Measurements from ENCODE around the gene PARP15. TPM values are rescaled to one million over a fixed set of nuclear protein-coding genes. Genes with fewer than 3 reads are reported as not detected.

The PARP15 gene
- total and polyA plus RNA-seq, 4 donors, result 0.13 to 7.3 (median 1.3) TPM

GRCh38 chr3:122580470-122580869 is 3.0 kb downstream of the PARP15 start:
- Histone ChIP-seq H3K9me3 (ENCODE audit: control insufficient read depth, low read length) (peaks cover 5% of the 10 kb centered on the region), H3K4me3 (ENCODE audit: low read length in 2 of 2) (no peak overlapping the region), H3K36me3 (ENCODE audit: control insufficient read depth in 1 of 2, insufficient read depth in 2 of 2, low read length in 1 of 2) (no peaks in the 10 kb centered on the region), H3K27me3 (ENCODE audit: control insufficient read depth in 1 of 2, insufficient read depth in 2 of 2, low read length in 1 of 2) (no peaks in the 10 kb centered on the region), H3K4me1 (ENCODE audit: control insufficient read depth in 1 of 2, insufficient read depth in 2 of 2, low read length in 2 of 2) (no peaks in the 10 kb centered on the region), H3K27ac (ENCODE audit: low read depth in 1 of 2, low read length in 2 of 2) (no peak overlapping the region)
- DNase-seq, result no peak
- no peak for ATAC-seq (ENCODE audit: low FRiP score)
- 69 to 86% methylated on average over 3 of the region's 3 CpGs for whole genome bisulfite sequencing, 2 donors
- intact Hi-C loops (cut with DNase I), result no loop called here

- intact Hi-C loops (cut with DNase I), result no loop called here
- no peaks in the 10 kb centered on the region for H3K27me3 ChIP-seq (ENCODE audit: control insufficient read depth in 1 of 2, insufficient read depth in 2 of 2, low read length in 1 of 2)
- H3K4me1 ChIP-seq (ENCODE audit: control insufficient read depth in 1 of 2, insufficient read depth in 2 of 2, low read length in 2 of 2), result no peaks in the 10 kb centered on the region
- 93 to 97% methylated on average over 2 of the region's 2 CpGs for WGBS, 2 donors
- ATAC-seq (ENCODE audit: low FRiP score), result no peak
- H3K9me3 ChIP-seq (ENCODE audit: control insufficient read depth, low read length), result peaks cover 5% of the 10 kb centered on the region
- H3K27ac ChIP-seq (ENCODE audit: low read depth in 1 of 2, low read length in 2 of 2), result no peak overlapping the region
- H3K4me3 ChIP-seq (ENCODE audit: low read length in 2 of 2), result no peak overlapping the region
- no peaks in the 10 kb centered on the region for H3K36me3 ChIP-seq (ENCODE audit: control insufficient read depth in 1 of 2, insufficient read depth in 2 of 2, low read length in 1 of 2)
- DNase-seq, result no peak
These were observed 4.2 kb downstream of the PARP15 start for GRCh38 chr3:122581622-122582021.

GRCh38 chr3:122582390-122582789 is 4.9 kb downstream of the PARP15 start:
- WGBS, 2 donors, result 85 to 95% methylated on average over 1 of the region's 1 CpG
- no peak for ATAC-seq (ENCODE audit: low FRiP score)
- H3K4me3 ChIP-seq (ENCODE audit: low read length in 2 of 2), result no peak overlapping the region
- H3K36me3 ChIP-seq (ENCODE audit: control insufficient read depth in 1 of 2, insufficient read depth in 2 of 2, low read length in 1 of 2), result no peaks in the 10 kb centered on the region
- intact Hi-C loops (cut with DNase I), result no loop called here
- DNase-seq, result no peak
- no peaks in the 10 kb centered on the region for H3K4me1 ChIP-seq (ENCODE audit: control insufficient read depth in 1 of 2, insufficient read depth in 2 of 2, low read length in 2 of 2)
- H3K27me3 ChIP-seq (ENCODE audit: control insufficient read depth in 1 of 2, insufficient read depth in 2 of 2, low read length in 1 of 2), result no peaks in the 10 kb centered on the region
- no peak overlapping the region for H3K27ac ChIP-seq (ENCODE audit: low read depth in 1 of 2, low read length in 2 of 2)
- peaks cover 5% of the 10 kb centered on the region for H3K9me3 ChIP-seq (ENCODE audit: control insufficient read depth, low read length)

- Histone ChIP-seq H3K27me3 (ENCODE audit: control insufficient read depth in 1 of 2, insufficient read depth in 2 of 2, low read length in 1 of 2) (no peaks in the 10 kb centered on the region), H3K27ac (ENCODE audit: low read depth in 1 of 2, low read length in 2 of 2) (no peak overlapping the region), H3K36me3 (ENCODE audit: control insufficient read depth in 1 of 2, insufficient read depth in 2 of 2, low read length in 1 of 2) (no peaks in the 10 kb centered on the region), H3K4me1 (ENCODE audit: control insufficient read depth in 1 of 2, insufficient read depth in 2 of 2, low read length in 2 of 2) (no peaks in the 10 kb centered on the region), H3K4me3 (ENCODE audit: low read length in 2 of 2) (no peak overlapping the region), H3K9me3 (ENCODE audit: control insufficient read depth, low read length) (peaks cover 5% of the 10 kb centered on the region)
- WGBS, 2 donors, result 47 to 65% methylated on average over 1 of the region's 1 CpG
- ATAC-seq (ENCODE audit: low FRiP score) (no peak), DNase-seq (no peak)
- intact Hi-C loops (cut with DNase I), result no loop called here
These were observed 8.6 kb downstream of the PARP15 start for GRCh38 chr3:122586098-122586497.

GRCh38 chr3:122586773-122587485 is 9.5 kb downstream of the PARP15 start:
- intact Hi-C loops (cut with DNase I), result no loop called here

GRCh38 chr3:122587572-122587971 is 10.1 kb downstream of the PARP15 start:
- H3K9me3 ChIP-seq (ENCODE audit: control insufficient read depth, low read length), result peaks cover 3% of the 10 kb centered on the region
- no peaks in the 10 kb centered on the region for H3K36me3 ChIP-seq (ENCODE audit: control insufficient read depth in 1 of 2, insufficient read depth in 2 of 2, low read length in 1 of 2)
- intact Hi-C loops (cut with DNase I), result no loop called here
- DNase-seq (no peak), ATAC-seq (ENCODE audit: low FRiP score) (no peak)
- WGBS, 2 donors, result 27 to 50% methylated on average over 2 of the region's 2 CpGs
- H3K27me3 ChIP-seq (ENCODE audit: control insufficient read depth in 1 of 2, insufficient read depth in 2 of 2, low read length in 1 of 2), result no peaks in the 10 kb centered on the region
- H3K4me3 ChIP-seq (ENCODE audit: low read length in 2 of 2), result no peak overlapping the region
- H3K4me1 ChIP-seq (ENCODE audit: control insufficient read depth in 1 of 2, insufficient read depth in 2 of 2, low read length in 2 of 2), result no peaks in the 10 kb centered on the region
- H3K27ac ChIP-seq (ENCODE audit: low read depth in 1 of 2, low read length in 2 of 2), result no peak overlapping the region

More at GRCh38 chr3:122586773-122587485, 9.5 kb downstream of the PARP15 start:
- Histone ChIP-seq H3K27me3 (ENCODE audit: control insufficient read depth in 1 of 2, insufficient read depth in 2 of 2, low read length in 1 of 2) (no peaks in the 10 kb centered on the region), H3K9me3 (ENCODE audit: control insufficient read depth, low read length) (peaks cover 5% of the 10 kb centered on the region), H3K27ac (ENCODE audit: low read depth in 1 of 2, low read length in 2 of 2) (no peak overlapping the region), H3K4me1 (ENCODE audit: control insufficient read depth in 1 of 2, insufficient read depth in 2 of 2, low read length in 2 of 2) (no peaks in the 10 kb centered on the region), H3K4me3 (ENCODE audit: low read length in 2 of 2) (no peak overlapping the region), H3K36me3 (ENCODE audit: control insufficient read depth in 1 of 2, insufficient read depth in 2 of 2, low read length in 1 of 2) (no peaks in the 10 kb centered on the region)
- no peak for ATAC-seq (ENCODE audit: low FRiP score)
- no peak for DNase-seq

GRCh38 chr3:122589297-122589696 is 11.8 kb downstream of the PARP15 start:
- Histone ChIP-seq H3K9me3 (ENCODE audit: control insufficient read depth, low read length) (no peaks in the 10 kb centered on the region), H3K27ac (ENCODE audit: low read depth in 1 of 2, low read length in 2 of 2) (no peak overlapping the region), H3K4me3 (ENCODE audit: low read length in 2 of 2) (no peak overlapping the region), H3K4me1 (ENCODE audit: control insufficient read depth in 1 of 2, insufficient read depth in 2 of 2, low read length in 2 of 2) (no peaks in the 10 kb centered on the region), H3K36me3 (ENCODE audit: control insufficient read depth in 1 of 2, insufficient read depth in 2 of 2, low read length in 1 of 2) (no peaks in the 10 kb centered on the region), H3K27me3 (ENCODE audit: control insufficient read depth in 1 of 2, insufficient read depth in 2 of 2, low read length in 1 of 2) (no peaks in the 10 kb centered on the region)
- WGBS, 2 donors, result 64 to 67% methylated on average over 5 of the region's 5 CpGs
- DNase-seq, result no peak
- no peak for ATAC-seq (ENCODE audit: low FRiP score)
- intact Hi-C loops (cut with DNase I), result no loop called here

GRCh38 chr3:122590610-122591009 is 13.2 kb downstream of the PARP15 start:
- H3K27me3 ChIP-seq (ENCODE audit: control insufficient read depth in 1 of 2, insufficient read depth in 2 of 2, low read length in 1 of 2), result no peaks in the 10 kb centered on the region
- intact Hi-C loops (cut with DNase I), result no loop called here
- no peak for ATAC-seq (ENCODE audit: low FRiP score)
- H3K27ac ChIP-seq (ENCODE audit: low read depth in 1 of 2, low read length in 2 of 2), result no peak overlapping the region
- H3K9me3 ChIP-seq (ENCODE audit: control insufficient read depth, low read length), result no peaks in the 10 kb centered on the region
- 94 to 96% methylated on average over 2 of the region's 2 CpGs for WGBS, 2 donors
- no peak overlapping the region for H3K4me3 ChIP-seq (ENCODE audit: low read length in 2 of 2)
- H3K4me1 ChIP-seq (ENCODE audit: control insufficient read depth in 1 of 2, insufficient read depth in 2 of 2, low read length in 2 of 2), result no peaks in the 10 kb centered on the region
- H3K36me3 ChIP-seq (ENCODE audit: control insufficient read depth in 1 of 2, insufficient read depth in 2 of 2, low read length in 1 of 2), result no peaks in the 10 kb centered on the region
- no peak for DNase-seq

- H3K9me3 ChIP-seq (ENCODE audit: control insufficient read depth, low read length), result peaks cover 3% of the 10 kb centered on the region
- intact Hi-C loops (cut with DNase I), result no loop called here
- no peaks in the 10 kb centered on the region for H3K4me1 ChIP-seq (ENCODE audit: control insufficient read depth in 1 of 2, insufficient read depth in 2 of 2, low read length in 2 of 2)
- no peak for ATAC-seq (ENCODE audit: low FRiP score)
- no peaks in the 10 kb centered on the region for H3K27me3 ChIP-seq (ENCODE audit: control insufficient read depth in 1 of 2, insufficient read depth in 2 of 2, low read length in 1 of 2)
- H3K4me3 ChIP-seq (ENCODE audit: low read length in 2 of 2), result no peak overlapping the region
- no peaks in the 10 kb centered on the region for H3K36me3 ChIP-seq (ENCODE audit: control insufficient read depth in 1 of 2, insufficient read depth in 2 of 2, low read length in 1 of 2)
- no peak overlapping the region for H3K27ac ChIP-seq (ENCODE audit: low read depth in 1 of 2, low read length in 2 of 2)
- DNase-seq, result no peak
These were observed 16.6 kb downstream of the PARP15 start for GRCh38 chr3:122594025-122594424.
